Body of pancreas (tissue), 4 donors: Measurements from ENCODE around the gene USH2A. TPM values are rescaled to one million over a fixed set of nuclear protein-coding genes. Genes with fewer than 3 reads are reported as not detected.

Experiments used
- ATAC-seq: fragments of 150-250 bp; one replicate; pipeline ENCODE4 v1.9.1; 2016
- DNase-seq, 4 donors: peaks; one replicate each; pipeline ENCODE4 v3.0.0-alpha.2; 2019
- H3K27ac ChIP-seq, 4 donors: fragments of 200-600 bp; sonication (generic); 1 replicate in 3 of 4; 2 replicates in 1 of 4; pipeline versions ENCODE4 v1.5.1 to v1.6.1; 2016 to 2019; ENCODE audit warnings: mild to moderate bottlenecking in 1 of 4, mixed read lengths in 1 of 4, moderate library complexity in 1 of 4
- H3K27me3 ChIP-seq, 2 donors: fragments of 200-600 bp; sonication (generic); one replicate each; pipeline ENCODE4 v1.6.0; 2016; ENCODE audit warnings: mild to moderate bottlenecking in 1 of 2
- H3K36me3 ChIP-seq, 2 donors: fragments of 200-600 bp; sonication (generic); replicated peaks in 1 of 2; 2 replicates each; pipeline ENCODE4 v1.5.1; 2016; ENCODE audit warnings: low read depth in 2 of 2; ENCODE audit not compliant: insufficient read depth in 1 of 2
- H3K4me1 ChIP-seq: fragments of 200-600 bp; sonication (generic); one replicate; pipeline ENCODE4 v1.6.0; 2016
- H3K4me3 ChIP-seq, 2 donors: fragments of 200-600 bp; sonication (generic); 1 replicate in 1 of 2; 2 replicates in 1 of 2; pipeline ENCODE4 v1.5.1; 2016 to 2019
- H3K9me3 ChIP-seq, 3 donors: fragments of 200-600 bp; sonication (generic); 1 replicate in 2 of 3; 2 replicates in 1 of 3; pipeline ENCODE4 v1.5.1; 2016
- POLR2A ChIP-seq, 3 donors: fragments of 450-650 bp; IDR thresholded peaks; one replicate each; pipeline ENCODE4 v1.6.1; 2016; ENCODE audit warnings: antibody characterized with exemption in 3 of 3, mild to moderate bottlenecking in 2 of 3
- WGBS, 2 donors: methylation state at CpG; one replicate each; pipeline ENCODE4 v1.1.5; 2017; 5-methylcytosine and 5-hydroxymethylcytosine counted together
- intact Hi-C: fragments of 100-400 bp; cut with DNase I; formaldehyde crosslinking; loops from one replicate; pipeline ENCODE4 v1.15.1; 2023
- total RNA-seq, 2 donors: library from RNA; depleted of rRNA; stranded (reverse); fragments of >200 nt; gene quantifications; one replicate each; pipeline ENCODE4 v1.1.0, GENCODE V29; 2016
- TF ChIP-seq, protein P1 (sequence below), 7 experiments: fragments of 450-650 bp in 4 of 7; fragments of 200-600 bp in 3 of 7; sonication (generic) in 3 of 7; IDR thresholded peaks; one replicate each; pipeline ENCODE4 v1.5.1; 2016 to 2019; ENCODE audit warnings: antibody characterized with exemption in 7 of 7

USH2A gene
- total RNA-seq, 2 donors from 2014 or later: 0.26 to 0.33 TPM

DNA sequence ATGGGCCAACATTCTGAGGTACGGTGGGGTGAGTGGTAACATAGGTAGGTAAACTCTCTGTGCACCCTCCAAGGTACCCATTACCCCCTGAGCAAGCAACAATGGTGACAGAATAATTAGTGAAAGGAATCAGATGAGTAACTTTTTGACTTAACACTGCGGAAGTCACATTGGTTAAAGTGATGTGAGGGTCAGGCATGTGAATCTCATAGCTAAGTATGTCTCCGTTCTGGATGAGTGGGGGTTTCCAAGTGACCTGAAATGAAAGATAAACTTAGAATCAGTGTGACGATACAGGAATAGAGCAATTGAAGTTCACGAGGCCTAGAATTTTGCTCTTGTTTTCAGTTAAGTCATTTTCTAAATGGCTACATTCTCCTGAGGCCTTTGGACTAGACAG lies 544.4 kb downstream of the USH2A start:
- WGBS, 2 donors: 69 to 76% methylated on average over 5 of the region's 5 CpGs
- no peaks in the 10 kb centered on the region for H3K36me3 ChIP-seq
- no peaks in the 10 kb centered on the region for H3K9me3 ChIP-seq
- no peak overlapping the region for H3K27ac ChIP-seq
- no peak for ATAC-seq
- no peaks in the 10 kb centered on the region for H3K27me3 ChIP-seq
- intact Hi-C loops: no loop called here
- no peak overlapping the region for H3K4me3 ChIP-seq
- DNase-seq: no peak
- H3K4me1 ChIP-seq: peaks cover 4% of the 10 kb centered on the region
- no peak for TF ChIP-seq POLR2A (IDR thresholded peaks at IDR 0.05)
- TF ChIP-seq, protein P1, sequence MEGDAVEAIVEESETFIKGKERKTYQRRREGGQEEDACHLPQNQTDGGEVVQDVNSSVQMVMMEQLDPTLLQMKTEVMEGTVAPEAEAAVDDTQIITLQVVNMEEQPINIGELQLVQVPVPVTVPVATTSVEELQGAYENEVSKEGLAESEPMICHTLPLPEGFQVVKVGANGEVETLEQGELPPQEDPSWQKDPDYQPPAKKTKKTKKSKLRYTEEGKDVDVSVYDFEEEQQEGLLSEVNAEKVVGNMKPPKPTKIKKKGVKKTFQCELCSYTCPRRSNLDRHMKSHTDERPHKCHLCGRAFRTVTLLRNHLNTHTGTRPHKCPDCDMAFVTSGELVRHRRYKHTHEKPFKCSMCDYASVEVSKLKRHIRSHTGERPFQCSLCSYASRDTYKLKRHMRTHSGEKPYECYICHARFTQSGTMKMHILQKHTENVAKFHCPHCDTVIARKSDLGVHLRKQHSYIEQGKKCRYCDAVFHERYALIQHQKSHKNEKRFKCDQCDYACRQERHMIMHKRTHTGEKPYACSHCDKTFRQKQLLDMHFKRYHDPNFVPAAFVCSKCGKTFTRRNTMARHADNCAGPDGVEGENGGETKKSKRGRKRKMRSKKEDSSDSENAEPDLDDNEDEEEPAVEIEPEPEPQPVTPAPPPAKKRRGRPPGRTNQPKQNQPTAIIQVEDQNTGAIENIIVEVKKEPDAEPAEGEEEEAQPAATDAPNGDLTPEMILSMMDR (IDR thresholded peaks at IDR 0.05): no peak

DNA sequence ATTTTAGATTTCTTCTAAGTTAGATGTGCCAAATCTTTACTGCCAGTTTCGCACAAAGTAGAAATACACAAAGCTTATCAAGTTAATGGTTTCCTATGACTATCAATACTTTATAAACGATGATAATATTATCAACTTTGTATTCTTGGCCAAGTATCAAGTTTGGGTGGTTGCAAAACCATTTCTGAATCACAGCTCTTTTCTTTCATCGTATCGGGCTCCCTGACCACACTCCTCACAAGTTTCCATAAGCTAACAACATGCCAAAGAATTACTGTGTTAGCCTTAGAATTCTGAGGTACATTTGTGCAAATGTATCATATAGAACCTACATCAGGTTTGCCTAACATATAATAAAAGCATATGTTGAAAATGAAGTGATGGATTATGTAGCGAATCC lies 545.1 kb downstream of the USH2A start:
- no peaks in the 10 kb centered on the region for H3K27me3 ChIP-seq
- intact Hi-C loops: no loop called here
- no peak overlapping the region for H3K4me3 ChIP-seq
- H3K27ac ChIP-seq: no peak overlapping the region
- TF ChIP-seq, protein P1 (IDR thresholded peaks at IDR 0.05): no peak
- TF ChIP-seq POLR2A (IDR thresholded peaks at IDR 0.05): no peak
- WGBS, 2 donors: 39 to 41% methylated on average over 5 of the region's 5 CpGs
- no peaks in the 10 kb centered on the region for H3K9me3 ChIP-seq
- ATAC-seq (no peak), DNase-seq (no peak)
- no peaks in the 10 kb centered on the region for H3K36me3 ChIP-seq
- H3K4me1 ChIP-seq: peaks cover 4% of the 10 kb centered on the region

DNA sequence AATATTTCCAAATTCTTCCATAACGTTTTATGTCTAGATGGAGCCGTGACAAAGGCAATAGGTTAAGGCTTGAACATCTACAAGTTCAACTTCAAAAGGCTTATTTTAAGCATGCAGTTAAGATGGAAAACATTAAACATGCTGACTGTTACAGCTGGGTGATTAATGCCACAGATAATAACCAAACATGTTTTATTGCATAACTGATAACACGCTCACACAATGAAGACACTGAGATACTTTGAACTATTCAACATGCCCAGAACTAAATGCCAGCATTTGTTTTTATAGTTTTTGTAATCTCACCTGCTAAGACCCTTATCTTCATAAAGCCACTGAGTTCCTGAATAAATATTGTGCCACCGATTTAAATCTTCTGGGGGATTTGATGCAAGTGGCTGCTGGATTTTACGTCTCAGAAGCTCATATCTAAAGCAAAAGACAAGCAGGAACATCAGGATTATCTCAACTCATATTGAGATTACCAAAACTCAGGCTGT lies 545.7 kb downstream of the USH2A start:
- H3K27me3 ChIP-seq: no peaks in the 10 kb centered on the region
- ATAC-seq (no peak), DNase-seq (no peak)
- intact Hi-C loops: no loop called here
- H3K36me3 ChIP-seq: no peaks in the 10 kb centered on the region
- H3K4me1 ChIP-seq: peaks cover 4% of the 10 kb centered on the region
- no peaks in the 10 kb centered on the region for H3K9me3 ChIP-seq
- no peak overlapping the region for H3K4me3 ChIP-seq
- H3K27ac ChIP-seq: no peak overlapping the region
- TF ChIP-seq, protein P1 (IDR thresholded peaks at IDR 0.05): no peak
- TF ChIP-seq POLR2A (IDR thresholded peaks at IDR 0.05): no peak
- WGBS, 2 donors: 12 to 21% methylated on average over 5 of the region's 5 CpGs

DNA sequence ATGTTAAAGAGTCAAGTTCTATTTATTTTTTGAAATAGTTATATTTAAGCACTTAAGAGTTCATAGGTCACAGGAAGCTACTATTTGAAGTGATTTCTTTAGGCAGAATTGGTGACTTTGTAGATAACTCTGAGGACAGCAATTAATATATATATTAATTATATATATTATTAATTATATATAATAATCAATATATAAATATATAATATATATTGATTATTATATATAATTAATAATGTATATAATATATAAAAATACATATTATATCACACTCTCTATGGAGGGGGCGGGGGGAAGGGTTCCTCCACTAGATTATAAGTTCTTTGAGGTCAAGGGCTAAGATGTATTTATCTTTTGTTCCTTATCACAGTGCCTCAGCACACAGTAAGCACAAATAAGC lies 547.5 kb downstream of the USH2A start:
- intact Hi-C loops: no loop called here

DNA sequence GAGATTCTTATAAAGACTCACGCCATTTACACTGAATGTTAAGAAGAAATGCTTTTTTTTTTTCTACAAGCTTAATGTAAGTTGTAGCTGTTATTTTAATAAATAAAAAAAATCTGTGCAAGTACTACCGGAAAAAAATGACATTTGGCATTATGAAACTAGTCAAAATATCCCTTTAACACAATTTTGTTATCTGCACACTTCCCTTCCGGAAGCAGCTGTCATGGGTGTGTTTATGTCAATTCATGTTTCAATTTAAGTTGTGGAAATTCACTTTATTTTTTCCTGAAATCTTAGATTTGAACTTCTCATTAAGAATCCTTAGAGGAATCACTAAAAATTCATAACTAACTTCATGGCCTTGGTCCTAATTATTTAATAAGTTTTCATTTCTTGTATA lies 548.0 kb downstream of the USH2A start:
- TF ChIP-seq, protein P1 (IDR thresholded peaks at IDR 0.05): no peak
- no peak for TF ChIP-seq POLR2A (IDR thresholded peaks at IDR 0.05)
- DNase-seq (no peak), ATAC-seq (no peak)
- peaks cover 4% of the 10 kb centered on the region for H3K4me1 ChIP-seq
- H3K27ac ChIP-seq: no peak overlapping the region
- H3K27me3 ChIP-seq: no peaks in the 10 kb centered on the region
- intact Hi-C loops: no loop called here
- H3K9me3 ChIP-seq: no peaks in the 10 kb centered on the region
- WGBS, 2 donors: 67 to 69% methylated on average over 3 of the region's 3 CpGs
- H3K36me3 ChIP-seq: no peaks in the 10 kb centered on the region
- no peak overlapping the region for H3K4me3 ChIP-seq

More for the DNA sequence above, 547.5 kb downstream of the USH2A start:
- Histone ChIP-seq H3K36me3 (no peaks in the 10 kb centered on the region), H3K4me3 (no peak overlapping the region), H3K27me3 (no peaks in the 10 kb centered on the region), H3K4me1 (peaks cover 4% of the 10 kb centered on the region), H3K9me3 (no peaks in the 10 kb centered on the region), H3K27ac (no peak overlapping the region)
- DNase-seq (no peak), ATAC-seq (no peak)
- 63 to 76% methylated on average over 1 of the region's 1 CpG for WGBS, 2 donors
- TF ChIP-seq POLR2A (IDR thresholded peaks at IDR 0.05): no peak
- TF ChIP-seq, protein P1 (IDR thresholded peaks at IDR 0.05): no peak
